C4-2B (cell line): ENCODE measurements around the gene RBM6.
"Not testable (repeated sequence)": the region's sequence is repeated elsewhere in the genome, so short reads cannot be mapped to it uniquely, and the experiment has no call there.

Experiments
- H3K27ac ChIP-seq: fragments of 450-650 bp; 2 replicates; pipeline ENCODE4 v1.5.1; 2017
- ZFX ChIP-seq: fragments of 450-650 bp; IDR thresholded peaks from 2 replicates; pipeline ENCODE4 v1.6.1; 2017
- TF ChIP-seq, protein P1 (sequence below): fragments of 450-650 bp; conservative IDR thresholded peaks from 2 replicates; pipeline ENCODE4 v1.5.1; 2017; ENCODE audit warnings: mild to moderate bottlenecking

Gene RBM6

DNA sequence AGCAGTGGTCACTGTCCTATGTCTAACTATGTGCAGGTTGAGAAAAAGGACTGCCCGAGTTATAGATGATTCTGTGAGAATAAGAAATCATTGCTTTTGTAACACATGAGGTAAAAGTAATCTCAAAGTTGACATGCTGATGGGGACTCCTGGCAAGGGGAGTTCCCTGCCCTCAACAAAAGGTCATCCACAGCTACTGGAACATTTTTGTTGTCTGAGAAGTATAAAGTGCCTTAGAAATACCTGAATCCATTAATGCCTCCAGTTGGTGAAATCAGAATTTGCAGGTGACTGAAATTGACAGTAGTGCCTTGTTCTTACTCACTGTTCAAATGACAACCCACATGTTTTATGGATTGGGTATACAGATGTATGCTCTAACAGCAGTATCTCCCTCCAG is 105.0 kb downstream of the RBM6 start:
- TF ChIP-seq ZFX = no peak
- TF ChIP-seq, protein P1, sequence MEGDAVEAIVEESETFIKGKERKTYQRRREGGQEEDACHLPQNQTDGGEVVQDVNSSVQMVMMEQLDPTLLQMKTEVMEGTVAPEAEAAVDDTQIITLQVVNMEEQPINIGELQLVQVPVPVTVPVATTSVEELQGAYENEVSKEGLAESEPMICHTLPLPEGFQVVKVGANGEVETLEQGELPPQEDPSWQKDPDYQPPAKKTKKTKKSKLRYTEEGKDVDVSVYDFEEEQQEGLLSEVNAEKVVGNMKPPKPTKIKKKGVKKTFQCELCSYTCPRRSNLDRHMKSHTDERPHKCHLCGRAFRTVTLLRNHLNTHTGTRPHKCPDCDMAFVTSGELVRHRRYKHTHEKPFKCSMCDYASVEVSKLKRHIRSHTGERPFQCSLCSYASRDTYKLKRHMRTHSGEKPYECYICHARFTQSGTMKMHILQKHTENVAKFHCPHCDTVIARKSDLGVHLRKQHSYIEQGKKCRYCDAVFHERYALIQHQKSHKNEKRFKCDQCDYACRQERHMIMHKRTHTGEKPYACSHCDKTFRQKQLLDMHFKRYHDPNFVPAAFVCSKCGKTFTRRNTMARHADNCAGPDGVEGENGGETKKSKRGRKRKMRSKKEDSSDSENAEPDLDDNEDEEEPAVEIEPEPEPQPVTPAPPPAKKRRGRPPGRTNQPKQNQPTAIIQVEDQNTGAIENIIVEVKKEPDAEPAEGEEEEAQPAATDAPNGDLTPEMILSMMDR = no peak

GRCh38 chr3:50047426-50047825 is 107.5 kb downstream of the RBM6 start:
- no peak for TF ChIP-seq ZFX
- TF ChIP-seq, protein P1 = no peak
- no peak overlapping the region for H3K27ac ChIP-seq

More for the DNA sequence above, 105.0 kb downstream of the RBM6 start:
- H3K27ac ChIP-seq = no peak overlapping the region

- no peak for TF ChIP-seq ZFX
- TF ChIP-seq, protein P1 = no peak
- H3K27ac ChIP-seq = no peak overlapping the region
Measured at GRCh38 chr3:50050361-50050760, 110.4 kb downstream of the RBM6 start.

GRCh38 chr3:50057756-50058155 is 117.8 kb downstream of the RBM6 start:
- TF ChIP-seq, protein P1 = no peak
- TF ChIP-seq ZFX = no peak
- no peak overlapping the region for H3K27ac ChIP-seq

GRCh38 chr3:50068134-50068533 is 128.2 kb downstream of the RBM6 start:
- TF ChIP-seq, protein P1 = no peak
- no peak for TF ChIP-seq ZFX
- H3K27ac ChIP-seq = no peak overlapping the region

- TF ChIP-seq ZFX = no peak
- TF ChIP-seq, protein P1 = no peak
Measured at GRCh38 chr3:50078091-50078490, 138.1 kb downstream of the RBM6 start.

DNA sequence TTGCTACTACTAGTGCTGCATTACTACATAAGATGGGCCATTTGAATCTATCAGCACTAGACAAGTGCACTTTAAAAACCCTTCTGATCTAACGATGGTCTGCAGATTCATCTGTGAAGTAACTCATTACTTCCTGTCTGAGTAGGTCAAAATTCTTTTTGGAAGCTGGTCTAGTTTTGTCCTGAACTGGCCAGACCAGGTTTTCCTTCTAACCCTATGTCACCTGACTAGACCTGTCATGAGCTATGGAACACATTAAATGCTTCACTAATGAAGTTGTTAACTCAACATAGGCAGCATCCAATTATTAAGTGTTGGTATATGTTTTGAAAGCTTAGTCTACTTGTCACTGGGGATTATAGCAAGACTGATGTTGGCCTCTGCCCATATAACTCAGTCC is 138.7 kb downstream of the RBM6 start:
- no peak overlapping the region for H3K27ac ChIP-seq
- no peak for TF ChIP-seq ZFX
- TF ChIP-seq, protein P1 = no peak

More at GRCh38 chr3:50078091-50078490, 138.1 kb downstream of the RBM6 start:
- H3K27ac ChIP-seq = no peak overlapping the region

DNA sequence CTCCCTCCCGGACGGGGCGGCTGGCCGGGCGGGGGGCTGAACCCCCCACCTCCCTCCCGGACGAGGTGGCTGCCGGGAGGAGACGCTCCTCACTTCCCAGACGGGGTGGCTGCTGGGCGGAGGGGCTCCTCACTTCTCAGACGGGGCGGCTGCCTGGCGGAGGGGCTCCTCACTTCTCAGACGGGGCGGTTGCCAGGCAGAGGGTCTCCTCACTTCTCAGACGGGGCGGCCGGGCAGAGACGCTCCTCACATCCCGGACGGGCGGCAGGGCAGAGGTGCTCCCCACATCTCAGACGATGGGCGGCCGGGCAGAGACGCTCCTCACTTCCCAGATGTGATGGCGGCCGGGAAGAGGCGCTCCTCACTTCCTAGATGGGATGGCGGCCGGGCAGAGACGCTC is 145.0 kb downstream of the RBM6 start:
- not testable (repeated sequence) for H3K27ac ChIP-seq
